ENCODE data around the gene WFS1.

DNA sequence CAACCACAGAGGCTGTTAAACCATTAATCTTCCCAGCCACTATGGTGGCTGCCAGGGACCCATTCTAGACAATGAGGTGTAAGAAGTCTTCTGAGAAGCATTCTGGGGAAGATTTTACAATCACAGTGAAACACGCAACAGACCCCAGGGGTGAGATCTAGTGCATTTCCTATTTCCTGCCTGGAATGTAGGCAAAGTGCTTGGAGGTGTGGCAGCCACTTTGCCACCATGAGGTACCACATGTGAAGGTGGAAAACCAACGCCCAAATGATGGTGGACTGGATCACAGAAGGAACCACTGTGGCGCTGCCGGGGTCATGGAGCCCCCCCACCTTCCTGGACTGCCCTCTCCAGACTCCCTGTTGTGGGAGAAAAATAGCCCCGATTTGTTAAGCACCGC, 61.8 kb downstream of the WFS1 start:
- TF ChIP-seq TAF1 (IDR thresholded peaks at IDR 0.05; ENCODE audit: low read depth, low read length) = no peak
- TF ChIP-seq POLR2AphosphoS5 (IDR thresholded peaks at IDR 0.05; ENCODE audit: low read depth, low read length) = no peak
- no peak for TF ChIP-seq POLR2A (IDR thresholded peaks at IDR 0.05; ENCODE audit: low read depth, low read length)
- TF ChIP-seq PAX5 (IDR thresholded peaks at IDR 0.05; ENCODE audit: insufficient read depth, low read length, severe bottlenecking) = no peak
- no peak for TF ChIP-seq SPI1 (IDR thresholded peaks at IDR 0.05; ENCODE audit: low read depth, low read length)
